ENCODE data around the gene SDC3. TPM values are rescaled to one million over a fixed set of nuclear protein-coding genes. Genes with fewer than 3 reads are reported as not detected.

SDC3 gene
- total RNA-seq, 1 experiment from 2014 or later: 33.7 TPM

- CTCF ChIA-PET: no interaction called here
- H3K4me2 ChIP-seq: no peak overlapping the region
These were observed 63.2 kb downstream of the SDC3 start for GRCh38 chr1:30845237-30845903.

GRCh38 chr1:30844631-30845030 lies 63.9 kb downstream of the SDC3 start:
- Histone ChIP-seq H3K4me3 (no peak overlapping the region), H3K36me3 (ENCODE audit: low read depth) (no peaks in the 10 kb centered on the region), H2AFZ (no peak overlapping the region), H3F3A (ENCODE audit: insufficient read depth, low read depth) (no peaks in the 10 kb centered on the region), H3K4me2 (no peak overlapping the region), H3K79me2 (ENCODE audit: low read depth) (no peaks in the 10 kb centered on the region), H3K27ac (no peak overlapping the region), H4K20me1 (ENCODE audit: insufficient read depth) (no peaks in the 10 kb centered on the region), H3K4me1 (replicated peaks; ENCODE audit: insufficient read depth) (no peaks in the 10 kb centered on the region), H3K9me2 (ENCODE audit: insufficient read depth) (no peaks in the 10 kb centered on the region), H3K27me3 (ENCODE audit: insufficient read depth, low read depth) (peaks cover 36% of the 10 kb centered on the region), H3K9me3 (ENCODE audit: insufficient read depth, low read depth) (no peaks in the 10 kb centered on the region)
- intact Hi-C loops (cut with micrococcal nuclease; ENCODE audit: unreplicated experiment): no loop called here
- ChIA-PET POLR2A (ENCODE audit: unreplicated experiment) (no interaction called here), CTCF (no interaction called here)
- DNase-seq: no peak
- TF ChIP-seq CTCF (conservative IDR thresholded peaks at IDR 0.05): no peak
- no peak for TF ChIP-seq EZH2 (IDR thresholded peaks at IDR 0.05; ENCODE audit: low read depth)
- no TSS peak for BruUV-seq (replicated peaks)

More at GRCh38 chr1:30845237-30845903, 63.2 kb downstream of the SDC3 start:
- POLR2A ChIA-PET (ENCODE audit: unreplicated experiment): no interaction called here
- H3K36me3 ChIP-seq (ENCODE audit: low read depth): no peaks in the 10 kb centered on the region
- no peaks in the 10 kb centered on the region for H4K20me1 ChIP-seq (ENCODE audit: insufficient read depth)
- BruUV-seq (replicated peaks): no TSS peak
- peaks cover 36% of the 10 kb centered on the region for H3K27me3 ChIP-seq (ENCODE audit: insufficient read depth, low read depth)
- H3K4me3 ChIP-seq: no peak overlapping the region
- no peaks in the 10 kb centered on the region for H3K9me2 ChIP-seq (ENCODE audit: insufficient read depth)
- no peak for DNase-seq
- H3K27ac ChIP-seq: no peak overlapping the region
- no peaks in the 10 kb centered on the region for H3K4me1 ChIP-seq (replicated peaks; ENCODE audit: insufficient read depth)
- no peaks in the 10 kb centered on the region for H3K9me3 ChIP-seq (ENCODE audit: insufficient read depth, low read depth)
- no peak overlapping the region for H2AFZ ChIP-seq
- intact Hi-C loops (cut with micrococcal nuclease; ENCODE audit: unreplicated experiment): no loop called here
- H3F3A ChIP-seq (ENCODE audit: insufficient read depth, low read depth): no peaks in the 10 kb centered on the region
- TF ChIP-seq CTCF (conservative IDR thresholded peaks at IDR 0.05): no peak
- TF ChIP-seq EZH2 (IDR thresholded peaks at IDR 0.05; ENCODE audit: low read depth): no peak
- no peaks in the 10 kb centered on the region for H3K79me2 ChIP-seq (ENCODE audit: low read depth)

GRCh38 chr1:30842697-30843354 lies 65.7 kb downstream of the SDC3 start:
- Histone ChIP-seq H3K4me2 (no peak overlapping the region), H3K9me2 (ENCODE audit: insufficient read depth) (no peaks in the 10 kb centered on the region), H3K27ac (no peak overlapping the region), H3K79me2 (ENCODE audit: low read depth) (no peaks in the 10 kb centered on the region), H2AFZ (no peak overlapping the region), H3F3A (ENCODE audit: insufficient read depth, low read depth) (no peaks in the 10 kb centered on the region), H4K20me1 (ENCODE audit: insufficient read depth) (no peaks in the 10 kb centered on the region), H3K4me3 (no peak overlapping the region), H3K27me3 (ENCODE audit: insufficient read depth, low read depth) (peaks cover 44% of the 10 kb centered on the region), H3K4me1 (replicated peaks; ENCODE audit: insufficient read depth) (no peaks in the 10 kb centered on the region), H3K36me3 (ENCODE audit: low read depth) (no peaks in the 10 kb centered on the region), H3K9me3 (ENCODE audit: insufficient read depth, low read depth) (no peaks in the 10 kb centered on the region)
- ChIA-PET POLR2A (ENCODE audit: unreplicated experiment) (no interaction called here), CTCF (interaction anchor here (0.6 to 0.7 kb wide), 2 partner anchors 25 to 41 kb away, joined by 3 to 7 read pairs; no protein-coding TSS in a partner anchor)
- no TSS peak for BruUV-seq (replicated peaks)
- no peak for DNase-seq
- TF ChIP-seq EZH2 (IDR thresholded peaks at IDR 0.05; ENCODE audit: low read depth): no peak
- intact Hi-C loops (cut with micrococcal nuclease; ENCODE audit: unreplicated experiment): no loop called here

Measured in PC-9 (cell line).